HEK293T (cell line): Measurements from ENCODE around the gene SPSB3.

Experiments used
- CTCF ChIA-PET: fragments of 350-600 bp; formaldehyde crosslinking; extraction: SDS; loops from one replicate; lab custom pipeline; 2021; ENCODE audit warnings: antibody characterized with exemption, inconsistent platforms; lab: Yijun Ruan, JAX
- POLR2A ChIA-PET: fragments of 350-600 bp; formaldehyde crosslinking; extraction: SDS; loops from one replicate; lab custom pipeline; 2020; ENCODE audit warnings: antibody characterized with exemption, inconsistent platforms; lab: Yijun Ruan, JAX
- DNase-seq: peaks from one replicate; pipeline ENCODE4 v3.0.0; 2012; ENCODE audit warnings: mixed read lengths; ENCODE audit errors: extremely low spot score
- ARNT ChIP-seq: fragments of 450-650 bp; IDR thresholded peaks from 2 replicates; pipeline ENCODE4 v1.6.1; 2017; ENCODE audit warnings: mild to moderate bottlenecking
- BHLHE40 ChIP-seq: fragments of 450-650 bp; IDR thresholded peaks from 2 replicates; pipeline ENCODE4 v1.6.1; 2016; ENCODE audit warnings: mild to moderate bottlenecking, moderate library complexity, borderline replicate concordance
- CTBP1 ChIP-seq: fragments of 450-650 bp; IDR thresholded peaks from 2 replicates; pipeline ENCODE4 v1.6.1; 2016; ENCODE audit warnings: borderline replicate concordance
- ELF4 ChIP-seq: fragments of 450-650 bp; IDR thresholded peaks from 2 replicates; pipeline ENCODE4 v1.6.1; 2017; ENCODE audit warnings: antibody characterized with exemption
- FOXA1 ChIP-seq: fragments of 450-650 bp; IDR thresholded peaks from 2 replicates; pipeline ENCODE4 v1.6.1; 2016; ENCODE audit warnings: mild to moderate bottlenecking
- FOXK2 ChIP-seq: fragments of 450-650 bp; IDR thresholded peaks from 2 replicates; pipeline ENCODE4 v1.6.1; 2016; ENCODE audit warnings: mild to moderate bottlenecking
- FOXM1 ChIP-seq: fragments of 450-650 bp; IDR thresholded peaks from 2 replicates; pipeline ENCODE4 v1.6.1; 2017; ENCODE audit warnings: mild to moderate bottlenecking, borderline replicate concordance
- HDGF ChIP-seq: fragments of 450-650 bp; IDR thresholded peaks from 2 replicates; pipeline ENCODE4 v1.6.1; 2017; ENCODE audit warnings: antibody characterized with exemption, borderline replicate concordance
- L3MBTL2 ChIP-seq: fragments of 450-650 bp; conservative IDR thresholded peaks from 2 replicates; pipeline ENCODE4 v1.6.1; 2016; ENCODE audit warnings: mild to moderate bottlenecking
- LEF1 ChIP-seq: fragments of 450-650 bp; IDR thresholded peaks from 2 replicates; pipeline ENCODE4 v1.6.1; 2017; ENCODE audit warnings: mild to moderate bottlenecking, borderline replicate concordance
- NFRKB ChIP-seq: fragments of 450-650 bp; IDR thresholded peaks from 2 replicates; pipeline ENCODE4 v1.6.1; 2016; ENCODE audit warnings: mild to moderate bottlenecking, moderate library complexity
- PKNOX1 ChIP-seq: fragments of 450-650 bp; IDR thresholded peaks from 2 replicates; pipeline ENCODE4 v1.6.1; 2016
- SP1 ChIP-seq: fragments of 450-650 bp; IDR thresholded peaks from 2 replicates; pipeline ENCODE4 v1.6.1; 2017
- SUZ12 ChIP-seq: fragments of 450-650 bp; IDR thresholded peaks from 2 replicates; pipeline ENCODE4 v1.6.1; 2016; ENCODE audit warnings: mild to moderate bottlenecking
- TARDBP ChIP-seq: fragments of 450-650 bp; IDR thresholded peaks from 2 replicates; pipeline ENCODE4 v1.6.1; 2016
- ZNF384 ChIP-seq: fragments of 450-650 bp; IDR thresholded peaks from 2 replicates; pipeline ENCODE4 v1.6.1; 2016

Gene SPSB3

GRCh38 chr16:1767116-1767994 lies 15.0 kb downstream of the SPSB3 start:
- no peak for DNase-seq
- TF ChIP-seq HDGF (no peak), NFRKB (no peak), BHLHE40 (no peak), FOXK2 (no peak), PKNOX1 (no peak), CTBP1 (no peak), SUZ12 (no peak), FOXA1 (no peak), ELF4 (no peak), ZNF384 (no peak), LEF1 (no peak), SP1 (no peak), TARDBP (no peak), FOXM1 (no peak), ARNT (no peak), L3MBTL2 (no peak)
- POLR2A ChIA-PET: interaction anchor here (1.6 kb wide), 1 partner anchor 15 kb away, joined by 4 read pairs; the partner anchor contains the start of genes NUBP2 and SPSB3
- CTCF ChIA-PET: no interaction called here

- no peak for TF ChIP-seq NFRKB
- TF ChIP-seq TARDBP: no peak
- TF ChIP-seq HDGF: no peak
- TF ChIP-seq FOXK2: no peak
- TF ChIP-seq LEF1: no peak
- no peak for TF ChIP-seq ELF4
- TF ChIP-seq PKNOX1: no peak
- no peak for DNase-seq
- ChIA-PET CTCF (no interaction called here), POLR2A (no interaction called here)
Measured at GRCh38 chr16:1766701-1767100, 15.7 kb downstream of the SPSB3 start.

GRCh38 chr16:1766231-1766630 lies 16.1 kb downstream of the SPSB3 start:
- TF ChIP-seq ZNF384 (no peak), LEF1 (no peak), FOXK2 (no peak), ARNT (no peak), SUZ12 (no peak), CTBP1 (no peak), FOXA1 (no peak), BHLHE40 (no peak), TARDBP (no peak), NFRKB (no peak), ELF4 (no peak), HDGF (no peak)
- DNase-seq: no peak
- ChIA-PET POLR2A (no interaction called here), CTCF (no interaction called here)

GRCh38 chr16:1765826-1766225 lies 16.5 kb downstream of the SPSB3 start:
- no peak for DNase-seq
- ChIA-PET CTCF (no interaction called here), POLR2A (no interaction called here)
- no peak for TF ChIP-seq HDGF
- TF ChIP-seq SUZ12: no peak
- TF ChIP-seq PKNOX1: no peak
- no peak for TF ChIP-seq FOXM1
- no peak for TF ChIP-seq NFRKB
- TF ChIP-seq L3MBTL2: no peak
- TF ChIP-seq SP1: no peak
- no peak for TF ChIP-seq BHLHE40
- no peak for TF ChIP-seq ELF4
- no peak for TF ChIP-seq FOXK2
- TF ChIP-seq TARDBP: no peak
- TF ChIP-seq ARNT: no peak

GRCh38 chr16:1764971-1765370 lies 17.4 kb downstream of the SPSB3 start:
- ChIA-PET POLR2A (interaction anchor here (0.8 to 1.5 kb wide), 3 partner anchors 8 to 154 kb away, joined by 3 to 5 read pairs (median 5); partner anchors contain the start of genes EME2, JPT2 and MRPS34), CTCF (interaction anchor here (0.5 to 1.2 kb wide), 2 partner anchors 59 to 614 kb away, joined by 3 to 5 read pairs; partner anchors contain the start of gene MAPK8IP3)
- TF ChIP-seq L3MBTL2 (no peak), NFRKB (no peak), SUZ12 (no peak), HDGF (no peak), FOXK2 (no peak), ARNT (no peak), TARDBP (no peak), PKNOX1 (no peak), BHLHE40 (no peak), FOXM1 (no peak), ZNF384 (no peak), ELF4 (no peak), LEF1 (no peak), SP1 (no peak), CTBP1 (no peak), FOXA1 (no peak)
- DNase-seq: no peak
